IMR-90 (cell line): Measurements from ENCODE around the gene AHDC1. TPM values are rescaled to one million over a fixed set of nuclear protein-coding genes. Genes with fewer than 3 reads are reported as not detected.

Source experiments
- ATAC-seq: fragments of 200-7000 bp; cut with Tn5 transposase; 2 replicates; pipeline ENCODE4 v1.9.1; 2020; ENCODE audit warnings: low read depth, mild to moderate bottlenecking, moderate library complexity
- BruUV-seq: library from RNA; stranded (reverse); fragments of 400-500 nt; replicated peaks from 2 replicates; lab custom pipeline; 2021; lab: Mats Ljungman, UMichigan
- CTCF ChIA-PET: fragments of 300-600 bp; formaldehyde crosslinking; extraction: SDS; loops from one replicate; lab custom pipeline; 2021; ENCODE audit warnings: antibody characterized with exemption; lab: Yijun Ruan, JAX
- POLR2A ChIA-PET: fragments of 300-600 bp; sonication (Branson Sonifier 250); formaldehyde crosslinking; loops from one replicate; lab custom pipeline; 2022; ENCODE audit warnings: antibody characterized with exemption; ENCODE audit not compliant: unreplicated experiment; lab: Charles Lee
- DNase-seq: peaks from one replicate; pipeline ENCODE4 v3.0.0; 2013
- H2AFZ ChIP-seq: replicated peaks from 2 replicates; pipeline ENCODE3; 2013; ENCODE audit warnings: low read length, mild to moderate bottlenecking; ENCODE audit not compliant: poor library complexity
- H2AK5ac ChIP-seq: 2 replicates; pipeline ENCODE4 v1.6.1; 2013; ENCODE audit warnings: low read depth, low read length, inconsistent platforms
- H2AK9ac ChIP-seq: replicated peaks from 2 replicates; pipeline ENCODE3; 2013; ENCODE audit warnings: mild to moderate bottlenecking, low read depth, low read length, moderate library complexity; ENCODE audit not compliant: poor library complexity
- H2BK120ac ChIP-seq: 2 replicates; pipeline ENCODE4 v1.6.1; 2013; ENCODE audit warnings: low read depth, low read length, inconsistent platforms
- H2BK15ac ChIP-seq: 3 replicates; pipeline ENCODE4 v1.6.1; 2013; ENCODE audit warnings: low read depth, low read length, inconsistent platforms
- H2BK20ac ChIP-seq: 2 replicates; pipeline ENCODE4 v1.6.1; 2013; ENCODE audit warnings: low read depth, mild to moderate bottlenecking, inconsistent platforms, low read length, moderate library complexity
- H2BK5ac ChIP-seq: 2 replicates; pipeline ENCODE4 v1.6.1; 2013; ENCODE audit warnings: mild to moderate bottlenecking, low read depth, low read length, inconsistent platforms; ENCODE audit not compliant: poor library complexity, severe bottlenecking
- H3K14ac ChIP-seq: replicated peaks from 2 replicates; pipeline ENCODE4 v1.6.1; 2013; ENCODE audit warnings: low read depth, low read length, inconsistent platforms
- H3K18ac ChIP-seq: 2 replicates; pipeline ENCODE4 v1.6.1; 2013; ENCODE audit warnings: low read depth, low read length, control low read depth
- H3K23ac ChIP-seq: 2 replicates; pipeline ENCODE4 v1.6.1; 2013; ENCODE audit warnings: low read depth, low read length, inconsistent platforms
- H3K27ac ChIP-seq: 2 replicates; pipeline ENCODE4 v1.5.1; 2013; ENCODE audit warnings: mild to moderate bottlenecking, control low read depth, low read length; ENCODE audit not compliant: insufficient read depth
- H3K27me3 ChIP-seq: 2 replicates; pipeline ENCODE4 v1.6.1; 2013; ENCODE audit warnings: low read length; ENCODE audit not compliant: control insufficient read depth, insufficient read depth
- H3K36me3 ChIP-seq: 2 replicates; pipeline ENCODE4 v1.6.1; 2013; ENCODE audit warnings: low read length, mixed read lengths; ENCODE audit not compliant: control insufficient read depth, insufficient read depth
- H3K4ac ChIP-seq: 2 replicates; pipeline ENCODE4 v1.6.1; 2013; ENCODE audit warnings: low read depth, low read length, inconsistent platforms
- H3K4me1 ChIP-seq: 2 replicates; pipeline ENCODE4 v1.6.1; 2013; ENCODE audit warnings: low read length, mixed read lengths; ENCODE audit not compliant: control insufficient read depth, insufficient read depth
- H3K4me2 ChIP-seq: 2 replicates; pipeline ENCODE4 v1.6.1; 2013; ENCODE audit warnings: low read depth, mild to moderate bottlenecking, control low read depth, low read length, moderate library complexity
- H3K4me3 ChIP-seq: 2 replicates; pipeline ENCODE4 v1.5.1; 2013; ENCODE audit warnings: low read depth, mild to moderate bottlenecking, control low read depth, low read length, moderate library complexity; ENCODE audit not compliant: insufficient read depth
- H3K56ac ChIP-seq: 2 replicates; pipeline ENCODE4 v1.6.1; 2013; ENCODE audit warnings: low read length, inconsistent platforms; ENCODE audit not compliant: insufficient read depth; ENCODE audit errors: extremely low read depth
- H3K79me1 ChIP-seq, 2 experiments: 2 replicates each; pipeline ENCODE4 v1.6.1; 2013; ENCODE audit warnings: low read length in 2 of 2, inconsistent platforms in 1 of 2, low read depth in 1 of 2
- H3K9ac ChIP-seq: 2 replicates; pipeline ENCODE4 v1.6.1; 2013; ENCODE audit warnings: low read depth, low read length, control low read depth
- H3K9me1 ChIP-seq: 2 replicates; pipeline ENCODE4 v1.6.1; 2013; ENCODE audit warnings: low read length, inconsistent platforms; ENCODE audit not compliant: insufficient read depth
- H3K9me3 ChIP-seq: 2 replicates; pipeline ENCODE4 v1.6.1; 2013; ENCODE audit warnings: low read length; ENCODE audit not compliant: control insufficient read depth, insufficient read depth
- H4K20me1 ChIP-seq: 2 replicates; pipeline ENCODE4 v1.6.1; 2013; ENCODE audit warnings: low read length, inconsistent platforms; ENCODE audit not compliant: insufficient read depth
- H4K5ac ChIP-seq: 2 replicates; pipeline ENCODE4 v1.6.1; 2013; ENCODE audit warnings: mild to moderate bottlenecking, low read depth, low read length, control low read depth
- H4K8ac ChIP-seq, 2 experiments: 2 replicates each; pipeline ENCODE4 v1.6.1; 2013; ENCODE audit warnings: low read depth in 2 of 2, low read length in 2 of 2, control low read depth in 1 of 2, inconsistent platforms in 1 of 2
- H4K91ac ChIP-seq: 2 replicates; pipeline ENCODE4 v1.6.1; 2013; ENCODE audit warnings: low read depth, low read length, inconsistent platforms; ENCODE audit not compliant: insufficient read depth
- CHD1 ChIP-seq: IDR thresholded peaks from 2 replicates; pipeline ENCODE4 v1.6.1; 2012; ENCODE audit warnings: low read depth, low read length, improper control_type of control experiment
- POLR2A ChIP-seq: IDR thresholded peaks from 2 replicates; pipeline ENCODE4 v1.6.1; 2012; ENCODE audit warnings: mild to moderate bottlenecking, low read depth, low read length
- RFX5 ChIP-seq: IDR thresholded peaks from 2 replicates; pipeline ENCODE4 v1.8.0; 2012; ENCODE audit warnings: low read depth, mild to moderate bottlenecking, low read length, moderate library complexity
- SMC3 ChIP-seq: fragments of 150-350 bp; IDR thresholded peaks from 2 replicates; pipeline ENCODE4 v1.6.1; 2016; ENCODE audit warnings: low read depth, mild to moderate bottlenecking, antibody characterized with exemption, low read length, moderate library complexity
- WGBS, 2 experiments: methylation state at CpG; one replicate each; pipeline versions ENCODE4 v1.1.5 to v1.1.7; 2013; ENCODE audit warnings: missing lambda C conversion rate in 2 of 2; ENCODE audit not compliant: insufficient read length in 1 of 2; ENCODE audit errors: extremely low coverage in 2 of 2; 5-methylcytosine and 5-hydroxymethylcytosine counted together
- dilution Hi-C: fragments of 300-500 bp; cut with HindIII; formaldehyde crosslinking; loops from one replicate; pipeline ENCODE4 v1.14.3; 2018; ENCODE audit warnings: low sequenced_read_pairs; ENCODE audit not compliant: unreplicated experiment
- in situ Hi-C: fragments of 300-500 bp; cut with MboI; formaldehyde crosslinking; loops from 3 replicates; pipeline ENCODE4 v1.14.3; 2019; ENCODE audit warnings: low sequenced_read_pairs, inconsistent platforms, mixed read lengths
- intact Hi-C: fragments of 100-400 bp; cut with micrococcal nuclease; formaldehyde crosslinking; loops from 2 replicates; pipeline ENCODE4 v1.10.0; 2022
- polyA plus RNA-seq, 3 experiments: library from polyadenylated mRNA; depleted of rRNA; stranded (reverse); fragments of >200 nt; gene quantifications; 2 replicates each; pipeline ENCODE4 v1.2.3, GENCODE V29; 2012; ENCODE audit warnings: low replicate concordance in 1 of 3
- total RNA-seq: library from RNA; depleted of rRNA; stranded (reverse); fragments of >200 nt; gene quantifications from 2 replicates; pipeline ENCODE4 v1.2.3, GENCODE V29; 2012

The AHDC1 gene
- total and polyA plus RNA-seq, 2 of the 4 experiments (the other 2 are of a cell fraction): 2.0 to 11.6 TPM

GRCh38 chr1:27556781-27557595, 47.0 kb downstream of the AHDC1 start (continued):
- TF ChIP-seq SMC3: peak; percentile 76
- no peak for TF ChIP-seq CHD1
- TF ChIP-seq RFX5: no peak

GRCh38 chr1:27556435-27556780, 47.5 kb downstream of the AHDC1 start:
- peaks cover 10% of the 10 kb centered on the region for H3K9me1 ChIP-seq
- H2BK5ac ChIP-seq: peak overlapping the region; percentile 18
- intact Hi-C loops: loop anchor here (2.0 to 5.0 kb wide), 3 partner anchors 46 to 259 kb away; no protein-coding TSS in a partner anchor
- H3K36me3 ChIP-seq: peaks cover 17% of the 10 kb centered on the region
- H3K23ac ChIP-seq: 0 out of 2 replicates have a peak overlapping the region, but pooled peaks have one; percentile 10
- H3K79me1 ChIP-seq: peaks cover 8 to 66% of the 10 kb centered on the region in 2 experiments
- H4K5ac ChIP-seq: no peak overlapping the region
- peaks cover 15% of the 10 kb centered on the region for H4K20me1 ChIP-seq
- H2AK9ac ChIP-seq: peak overlapping the region; percentile 79
- peak overlapping the region; percentile 46 for H2AFZ ChIP-seq
- dilution Hi-C loops: no loop called here
- H3K4ac ChIP-seq: peak overlapping the region; percentile 76
- no peak overlapping the region for H3K4me3 ChIP-seq
- H3K27me3 ChIP-seq: no peaks in the 10 kb centered on the region
- H3K9ac ChIP-seq: peak overlapping the region; percentile 59
- H4K91ac ChIP-seq: peak overlapping the region; percentile 54; the same call in 1 of the 2 replicates
- H3K56ac ChIP-seq: no peak overlapping the region
- ChIA-PET CTCF (interaction anchor here (0.6 to 2.2 kb wide), 19 partner anchors 9 to 256 kb away, joined by 3 to 13 read pairs (median 4); partner anchors contain the start of gene AHDC1), POLR2A (interaction anchor here (0.9 kb wide), 1 partner anchor 255 kb away, joined by 6 read pairs; no protein-coding TSS in a partner anchor)
- no TSS peak for BruUV-seq
- H3K9me3 ChIP-seq: no peaks in the 10 kb centered on the region
- peak overlapping the region; percentile 32; the same call in 1 of the 2 replicates for H2BK120ac ChIP-seq
- no peak for DNase-seq
- H2BK20ac ChIP-seq: peak overlapping the region; percentile 36; the same call in 1 of the 2 replicates
- no CpG with 5 or more reads among the region's 2 CpGs for WGBS, 2 experiments
- peaks cover 28% of the 10 kb centered on the region for H3K4me1 ChIP-seq
- H3K27ac ChIP-seq: peak overlapping the region; percentile 15; the same call in 1 of the 2 replicates
- H4K8ac ChIP-seq: peak overlapping the region in 1 of 2 experiments; percentile 78; a peak in 1 of 4 replicates
- in situ Hi-C loops: no loop called here
- no peak for ATAC-seq
- no peak overlapping the region for H3K4me2 ChIP-seq
- H3K18ac ChIP-seq: peak overlapping the region; percentile 8; the same call in 1 of the 2 replicates
- H2BK15ac ChIP-seq: no peak overlapping the region
- H3K14ac ChIP-seq: no peak overlapping the region
- no peak for TF ChIP-seq POLR2A
- H2AK5ac ChIP-seq: peak overlapping the region; percentile 91
